ENCODE data around the gene ZNF566. TPM values are rescaled to one million over a fixed set of nuclear protein-coding genes. Genes with fewer than 3 reads are reported as not detected.
A peak's percentile ranks its signal among the peaks of the same experiment; 100 is the strongest.

The ZNF566 gene
- total and polyA plus RNA-seq, 2 of the 4 experiments (the other 2 are of a cell fraction): 3.0 to 4.8 TPM

- TF ChIP-seq NFE2L2 (IDR thresholded peaks at IDR 0.05; ENCODE audit: low read depth, low read length): no peak
- no peak for TF ChIP-seq MAZ (IDR thresholded peaks at IDR 0.05; ENCODE audit: borderline replicate concordance, low read depth, low read length)
- no peak for TF ChIP-seq RFX5 (IDR thresholded peaks at IDR 0.05; ENCODE audit: low read depth, low read length)
- no peak for TF ChIP-seq FOS (IDR thresholded peaks at IDR 0.05; ENCODE audit: low read depth, low read length)
These were observed 38.0 kb upstream of the ZNF566 start (continued) for GRCh38 chr19:36527341-36527740.

GRCh38 chr19:36526581-36526980 lies 37.2 kb upstream of the ZNF566 start:
- H3K4me2 ChIP-seq (ENCODE audit: low read depth, low read length): peak overlapping the region; percentile 49
- DNase-seq: no peak
- H4K5ac ChIP-seq (ENCODE audit: low read depth, low read length): no peak overlapping the region
- no peak overlapping the region for H2BK120ac ChIP-seq (ENCODE audit: low read depth, low read length)
- ChIA-PET POLR2A (ENCODE audit: unreplicated experiment) (no interaction called here), CTCF (no interaction called here)
- no peak overlapping the region for H3K27ac ChIP-seq (ENCODE audit: insufficient read depth, low read length)
- no peak overlapping the region for H3K9ac ChIP-seq (ENCODE audit: low read depth, low read length)
- H4K91ac ChIP-seq (ENCODE audit: insufficient read depth, low read depth, low read length): no peak overlapping the region
- peaks cover 28% of the 10 kb centered on the region for H3K9me3 ChIP-seq (ENCODE audit: control insufficient read depth, insufficient read depth, low read length)
- no peak overlapping the region for H3K4ac ChIP-seq (ENCODE audit: low read depth, low read length)
- ATAC-seq (ENCODE audit: low read depth): no peak
- H4K8ac ChIP-seq (ENCODE audit: low read depth in 2 of 2, low read length in 2 of 2): no peak overlapping the region
- no peak overlapping the region for H3K56ac ChIP-seq (ENCODE audit: extremely low read depth, insufficient read depth, low read length)
- peaks cover 23% of the 10 kb centered on the region for H3K36me3 ChIP-seq (ENCODE audit: control insufficient read depth, insufficient read depth, low read length)
- dilution Hi-C loops (cut with HindIII; ENCODE audit: low sequenced_read_pairs, unreplicated experiment): no loop called here
- H2AK5ac ChIP-seq (ENCODE audit: low read depth, low read length): no peak overlapping the region
- no peak overlapping the region for H2AK9ac ChIP-seq (replicated peaks; ENCODE audit: low read depth, low read length, poor library complexity)
- no peak overlapping the region for H2BK15ac ChIP-seq (ENCODE audit: low read depth, low read length)
- H4K20me1 ChIP-seq (ENCODE audit: insufficient read depth, low read length): no peaks in the 10 kb centered on the region
- H3K9me1 ChIP-seq (ENCODE audit: insufficient read depth, low read length): peaks cover 4% of the 10 kb centered on the region; the same call in 1 of the 2 replicates
- in situ Hi-C loops (cut with MboI; ENCODE audit: low sequenced_read_pairs): no loop called here
- no peak overlapping the region for H2BK5ac ChIP-seq (ENCODE audit: low read depth, low read length, poor library complexity, severe bottlenecking)
- no peaks in the 10 kb centered on the region for H3K27me3 ChIP-seq (ENCODE audit: control insufficient read depth, insufficient read depth, low read length)
- H3K79me1 ChIP-seq (ENCODE audit: low read depth in 1 of 2, low read length in 2 of 2): peaks cover 25 to 29% of the 10 kb centered on the region in 2 experiments
- H3K14ac ChIP-seq (replicated peaks; ENCODE audit: low read depth, low read length): no peak overlapping the region
- no peak overlapping the region for H3K4me3 ChIP-seq (ENCODE audit: insufficient read depth, low read depth, low read length)
- no peak overlapping the region for H2AFZ ChIP-seq (replicated peaks; ENCODE audit: low read length, poor library complexity)
- H3K4me1 ChIP-seq (ENCODE audit: control insufficient read depth, insufficient read depth, low read length): 0 out of 2 replicates have a peak, but pooled peaks cover 1% of the 10 kb centered on the region
- intact Hi-C loops (cut with micrococcal nuclease): no loop called here
- WGBS, 2 experiments (ENCODE audit: extremely low coverage in 2 of 2, insufficient read length in 1 of 2): no CpG with 5 or more reads among the region's 5 CpGs
- no peak overlapping the region for H2BK20ac ChIP-seq (ENCODE audit: low read depth, low read length)
- no peak overlapping the region for H3K23ac ChIP-seq (ENCODE audit: low read depth, low read length)
- H3K18ac ChIP-seq (ENCODE audit: low read depth, low read length): no peak overlapping the region
- BruUV-seq (replicated peaks): no TSS peak
- TF ChIP-seq FOS (IDR thresholded peaks at IDR 0.05; ENCODE audit: low read depth, low read length) (no peak), SMC3 (IDR thresholded peaks at IDR 0.05; ENCODE audit: low read depth, low read length) (no peak), BHLHE40 (IDR thresholded peaks at IDR 0.05; ENCODE audit: low read depth, low read length) (no peak), ELK1 (IDR thresholded peaks at IDR 0.05; ENCODE audit: borderline replicate concordance, low read depth, low read length) (no peak), RFX5 (IDR thresholded peaks at IDR 0.05; ENCODE audit: low read depth, low read length) (no peak), MAZ (IDR thresholded peaks at IDR 0.05; ENCODE audit: borderline replicate concordance, low read depth, low read length) (no peak), NFE2L2 (IDR thresholded peaks at IDR 0.05; ENCODE audit: low read depth, low read length) (no peak), MXI1 (IDR thresholded peaks at IDR 0.05; ENCODE audit: borderline replicate concordance, low read depth, low read length) (no peak), CEBPB (IDR thresholded peaks at IDR 0.05; ENCODE audit: low read depth, low read length) (no peak), MAFK (IDR thresholded peaks at IDR 0.05; ENCODE audit: low read depth, low read length) (no peak), POLR2A (IDR thresholded peaks at IDR 0.05; ENCODE audit: low read depth, low read length) (no peak), CHD1 (IDR thresholded peaks at IDR 0.05; ENCODE audit: low read depth, low read length) (no peak), CTCF (conservative IDR thresholded peaks at IDR 0.05; ENCODE audit: low read depth, low read length) (no peak), USF2 (IDR thresholded peaks at IDR 0.05; ENCODE audit: low read depth, low read length) (no peak)

Data from IMR-90 (cell line).